Body of pancreas (tissue), 4 donors: ENCODE measurements around the gene FADS1. TPM values are rescaled to one million over a fixed set of nuclear protein-coding genes. Genes with fewer than 3 reads are reported as not detected.

ENCODE experiments used
- ATAC-seq: fragments of 150-250 bp; one replicate; pipeline ENCODE4 v1.9.1; 2016
- DNase-seq, 4 donors: peaks; one replicate each; pipeline ENCODE4 v3.0.0-alpha.2; 2019
- H3K27ac ChIP-seq, 4 donors: fragments of 200-600 bp; sonication (generic); 1 replicate in 3 of 4; 2 replicates in 1 of 4; pipeline versions ENCODE4 v1.5.1 to v1.6.1; 2016 to 2019; ENCODE audit warnings: mild to moderate bottlenecking in 1 of 4, mixed read lengths in 1 of 4, moderate library complexity in 1 of 4
- H3K27me3 ChIP-seq, 2 donors: fragments of 200-600 bp; sonication (generic); one replicate each; pipeline ENCODE4 v1.6.0; 2016; ENCODE audit warnings: mild to moderate bottlenecking in 1 of 2
- H3K36me3 ChIP-seq, 2 donors: fragments of 200-600 bp; sonication (generic); replicated peaks in 1 of 2; 2 replicates each; pipeline ENCODE4 v1.5.1; 2016; ENCODE audit warnings: low read depth in 2 of 2; ENCODE audit not compliant: insufficient read depth in 1 of 2
- H3K4me1 ChIP-seq: fragments of 200-600 bp; sonication (generic); one replicate; pipeline ENCODE4 v1.6.0; 2016
- H3K4me3 ChIP-seq, 2 donors: fragments of 200-600 bp; sonication (generic); 1 replicate in 1 of 2; 2 replicates in 1 of 2; pipeline ENCODE4 v1.5.1; 2016 to 2019
- H3K9me3 ChIP-seq, 3 donors: fragments of 200-600 bp; sonication (generic); 1 replicate in 2 of 3; 2 replicates in 1 of 3; pipeline ENCODE4 v1.5.1; 2016
- CTCF ChIP-seq, 7 experiments: fragments of 450-650 bp in 4 of 7; fragments of 200-600 bp in 3 of 7; sonication (generic) in 3 of 7; IDR thresholded peaks; one replicate each; pipeline ENCODE4 v1.5.1; 2016 to 2019; ENCODE audit warnings: antibody characterized with exemption in 7 of 7
- POLR2A ChIP-seq, 3 donors: fragments of 450-650 bp; IDR thresholded peaks; one replicate each; pipeline ENCODE4 v1.6.1; 2016; ENCODE audit warnings: antibody characterized with exemption in 3 of 3, mild to moderate bottlenecking in 2 of 3
- WGBS, 2 donors: methylation state at CpG; one replicate each; pipeline ENCODE4 v1.1.5; 2017; 5-methylcytosine and 5-hydroxymethylcytosine counted together
- intact Hi-C: fragments of 100-400 bp; cut with DNase I; formaldehyde crosslinking; loops from one replicate; pipeline ENCODE4 v1.15.1; 2023
- total RNA-seq, 2 donors: library from RNA; depleted of rRNA; stranded (reverse); fragments of >200 nt; gene quantifications; one replicate each; pipeline ENCODE4 v1.1.0, GENCODE V29; 2016

Gene FADS1
- total RNA-seq, 2 donors from 2014 or later: 4.6 to 7.0 TPM

DNA sequence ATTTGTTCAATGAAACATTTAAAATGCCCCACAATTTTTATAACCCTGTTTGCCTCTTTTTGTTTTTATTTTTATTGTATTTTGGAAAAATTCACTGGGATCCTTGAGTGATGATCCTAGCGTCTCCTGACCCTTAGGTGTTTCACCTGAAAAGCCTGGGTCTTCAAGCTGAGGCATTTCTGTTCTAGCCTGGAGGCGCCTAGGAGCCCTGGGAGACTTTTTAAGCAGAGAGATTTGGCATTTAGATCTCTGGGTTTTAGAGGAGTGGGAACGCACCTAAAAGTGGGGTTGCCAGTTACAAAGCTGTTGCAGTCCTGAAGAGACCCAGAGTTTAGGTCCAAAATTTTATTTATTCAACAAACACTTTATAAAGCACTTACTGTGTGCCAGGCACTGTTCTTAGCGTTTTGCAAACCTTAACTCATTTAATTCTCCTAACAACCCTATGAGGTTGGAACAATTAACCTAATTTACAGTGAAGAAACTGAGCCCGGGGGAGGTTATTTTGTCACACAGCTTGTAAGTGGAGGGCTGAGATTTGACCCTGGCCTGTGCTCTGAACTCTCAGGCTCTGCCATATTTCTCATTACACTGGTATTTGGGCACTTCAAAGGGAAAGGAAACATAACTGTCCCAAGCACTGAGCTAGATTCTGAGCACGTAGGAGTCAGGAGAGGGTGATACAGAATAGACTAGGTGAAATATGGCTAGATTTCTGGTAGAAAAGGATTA, 834 bp upstream of the FADS1 start:
- ATAC-seq: no peak
- no peaks in the 10 kb centered on the region for H3K36me3 ChIP-seq
- peaks cover 30% of the 10 kb centered on the region for H3K4me1 ChIP-seq
- no peak for TF ChIP-seq CTCF (IDR thresholded peaks at IDR 0.05)
- no peak for TF ChIP-seq POLR2A (IDR thresholded peaks at IDR 0.05)
- no peaks in the 10 kb centered on the region for H3K27me3 ChIP-seq
- peak overlapping the region in 2 of 4 donors; percentile 84 to 86 for H3K27ac ChIP-seq
- intact Hi-C loops: no loop called here
- WGBS, 2 donors: 68 to 75% methylated on average over 6 of the region's 6 CpGs
- no peak for DNase-seq
- no peak overlapping the region for H3K4me3 ChIP-seq
- H3K9me3 ChIP-seq: no peaks in the 10 kb centered on the region

DNA sequence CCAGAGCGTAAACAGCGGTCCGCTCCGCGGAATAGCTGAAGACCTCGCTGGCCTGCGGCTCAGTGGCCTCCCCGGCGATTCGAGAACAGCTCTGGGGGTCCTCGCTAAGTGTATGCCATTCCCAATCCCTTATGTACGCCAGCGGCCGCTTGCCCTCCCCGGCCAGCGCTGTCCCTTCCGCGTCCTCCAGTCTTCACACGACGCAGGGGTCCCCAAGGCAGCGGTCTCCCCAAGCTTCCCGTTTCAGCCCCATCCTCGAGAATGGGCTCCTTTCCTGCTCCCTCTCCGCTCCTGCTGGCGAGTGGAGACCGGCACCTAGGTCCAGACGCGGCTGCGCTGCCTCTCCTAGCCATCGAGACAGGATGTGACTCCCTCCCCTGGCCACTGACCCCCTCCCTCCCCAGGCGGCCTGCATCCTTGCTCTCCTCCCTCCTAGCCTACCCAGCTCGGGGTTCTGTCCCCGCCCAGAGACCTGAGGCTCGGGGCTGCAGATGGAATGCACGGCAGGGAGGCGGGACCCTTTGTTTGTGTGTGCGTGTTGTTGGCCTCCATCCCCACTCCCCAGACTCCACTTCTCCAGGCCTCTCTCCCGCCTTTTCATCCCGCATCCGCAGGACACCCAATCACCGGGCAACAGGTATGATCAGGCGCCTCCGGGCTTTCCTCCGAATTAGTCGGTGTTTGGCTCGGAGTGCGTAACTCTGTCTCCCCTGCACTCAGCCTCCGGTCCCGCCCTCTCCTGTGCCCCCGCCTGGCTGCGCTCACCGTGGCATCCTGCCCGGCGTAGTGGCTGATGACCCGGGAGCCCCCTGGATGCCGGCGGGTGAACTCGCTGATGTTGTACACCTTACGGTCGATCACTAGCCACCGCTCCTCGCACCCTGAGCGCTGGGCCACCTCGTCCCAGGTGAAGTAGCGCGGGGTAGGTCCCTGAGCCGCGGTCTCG, 740 bp downstream of the FADS1 start:
- DNase-seq (peak; percentile 53 to 61 (median 56)), ATAC-seq (peak; percentile 12)
- H3K27ac ChIP-seq: peak overlapping the region; percentile 53 to 86 (median 70)
- no peaks in the 10 kb centered on the region for H3K36me3 ChIP-seq
- H3K4me1 ChIP-seq: peaks cover 30% of the 10 kb centered on the region
- H3K9me3 ChIP-seq: no peaks in the 10 kb centered on the region
- H3K4me3 ChIP-seq: peak overlapping the region; percentile 22 to 45
- TF ChIP-seq CTCF (IDR thresholded peaks at IDR 0.05) (peak in 1 of 7 experiments; percentile 2), POLR2A (IDR thresholded peaks at IDR 0.05) (no peak)
- WGBS, 2 donors: 0 to 1% methylated on average over 32 to 69 of the region's 69 CpGs
- intact Hi-C loops: no loop called here
- H3K27me3 ChIP-seq: no peaks in the 10 kb centered on the region

- intact Hi-C loops: no loop called here
Measured at GRCh38 chr11:61814958-61815789, 1.6 kb downstream of the FADS1 start.

More at GRCh38 chr11:61814958-61815789, 1.6 kb downstream of the FADS1 start:
- ATAC-seq (peak; percentile 89), DNase-seq (peak; percentile 88 to 97 (median 95))
- H3K27me3 ChIP-seq: no peaks in the 10 kb centered on the region
- TF ChIP-seq POLR2A (IDR thresholded peaks at IDR 0.05) (peak; percentile 80 to 93 (median 90)), CTCF (IDR thresholded peaks at IDR 0.05) (no peak)
- H3K36me3 ChIP-seq: no peaks in the 10 kb centered on the region
- peak overlapping the region; percentile 22 to 45 for H3K4me3 ChIP-seq
- H3K4me1 ChIP-seq: peaks cover 30% of the 10 kb centered on the region
- H3K9me3 ChIP-seq: no peaks in the 10 kb centered on the region
- 2 to 3% methylated on average over 28 to 65 of the region's 66 CpGs for WGBS, 2 donors
- peak overlapping the region; percentile 53 to 86 (median 70) for H3K27ac ChIP-seq
